GM23338 (cell line): ENCODE data around the gene ZNF687.

Experiments
- CREB1 ChIP-seq: fragments of 250-450 bp; sonication (Bioruptor Pico); IDR thresholded peaks from 2 replicates; pipeline ENCODE4 v1.5.0; 2020; ENCODE audit warnings: low read depth, mild to moderate bottlenecking, moderate library complexity
- CTCF ChIP-seq, 2 experiments: fragments of 200-600 bp in 1 of 2; sonication (generic) in 1 of 2; conservative IDR thresholded peaks; 2 replicates each; pipeline versions ENCODE4 v1.5.1 to v1.6.1; 2016 to 2017; ENCODE audit warnings: antibody characterized with exemption in 2 of 2, low read depth in 2 of 2, mild to moderate bottlenecking in 2 of 2, moderate library complexity in 1 of 2
- EZH2 ChIP-seq: fragments of 200-600 bp; sonication (generic); IDR thresholded peaks from one replicate; pipeline ENCODE4 v1.8.0; 2017; ENCODE audit warnings: antibody characterized with exemption, mild to moderate bottlenecking, low read depth; ENCODE audit not compliant: unreplicated experiment
- EZH2phosphoT487 ChIP-seq: fragments of 200-600 bp; sonication (generic); IDR thresholded peaks from one replicate; pipeline ENCODE4 v1.8.1; 2018; ENCODE audit warnings: antibody characterized with exemption; ENCODE audit not compliant: unreplicated experiment
- JUNB ChIP-seq: IDR thresholded peaks from one replicate; pipeline ENCODE4 v1.6.1; 2016; ENCODE audit warnings: antibody characterized with exemption; ENCODE audit not compliant: unreplicated experiment
- NANOG ChIP-seq: IDR thresholded peaks from 2 replicates; pipeline ENCODE4 v1.6.1; 2016; ENCODE audit warnings: antibody characterized with exemption, borderline replicate concordance
- POLR2AphosphoS5 ChIP-seq: IDR thresholded peaks from 2 replicates; pipeline ENCODE4 v1.6.1; 2016; ENCODE audit warnings: antibody characterized with exemption, low read depth
- REST ChIP-seq: IDR thresholded peaks from one replicate; pipeline ENCODE4 v1.6.1; 2018; ENCODE audit warnings: antibody characterized with exemption; ENCODE audit not compliant: unreplicated experiment
- STAT1 ChIP-seq: IDR thresholded peaks from one replicate; pipeline ENCODE4 v1.6.1; 2016; ENCODE audit warnings: antibody characterized with exemption; ENCODE audit not compliant: unreplicated experiment
- ZNF114 ChIP-seq: fragments of 250-450 bp; sonication (Bioruptor Pico); IDR thresholded peaks from 2 replicates; pipeline ENCODE4 v1.5.0; 2020; ENCODE audit warnings: mild to moderate bottlenecking, moderate library complexity
- ZNF331 ChIP-seq: fragments of 250-450 bp; sonication (Bioruptor Pico); IDR thresholded peaks from 2 replicates; pipeline ENCODE4 v1.5.0; 2020; ENCODE audit warnings: low read depth, mild to moderate bottlenecking, moderate library complexity
- ZNF462 ChIP-seq: fragments of 250-450 bp; sonication (Bioruptor Pico); IDR thresholded peaks from 2 replicates; pipeline ENCODE4 v1.5.0; 2020; ENCODE audit warnings: mild to moderate bottlenecking, moderate library complexity

GRCh38 chr1:151315565-151316235 is 33.6 kb downstream of the ZNF687 start:
- TF ChIP-seq CTCF (conservative IDR thresholded peaks at IDR 0.05; ENCODE audit: low read depth in 2 of 2): no peak
- no peak for TF ChIP-seq STAT1
- TF ChIP-seq POLR2AphosphoS5: no peak
- no peak for TF ChIP-seq ZNF462
- TF ChIP-seq EZH2: no peak
- TF ChIP-seq ZNF114 (CRISPR knock-in tag): no peak
- TF ChIP-seq JUNB: no peak
- TF ChIP-seq REST: no peak
- no peak for TF ChIP-seq EZH2phosphoT487
- no peak for TF ChIP-seq CREB1 (CRISPR knock-in tag)
- TF ChIP-seq ZNF331 (CRISPR knock-in tag): no peak
- TF ChIP-seq NANOG: no peak
